Ramos (cell line): Measurements from ENCODE around the gene TGOLN2.

Experiments used
- in situ Hi-C: fragments of 300-500 bp; cut with MboI; formaldehyde crosslinking; loops from one replicate; pipeline ENCODE4 v1.14.3; 2022; ENCODE audit warnings: low sequenced_read_pairs; ENCODE audit not compliant: unreplicated experiment

TGOLN2 gene

DNA sequence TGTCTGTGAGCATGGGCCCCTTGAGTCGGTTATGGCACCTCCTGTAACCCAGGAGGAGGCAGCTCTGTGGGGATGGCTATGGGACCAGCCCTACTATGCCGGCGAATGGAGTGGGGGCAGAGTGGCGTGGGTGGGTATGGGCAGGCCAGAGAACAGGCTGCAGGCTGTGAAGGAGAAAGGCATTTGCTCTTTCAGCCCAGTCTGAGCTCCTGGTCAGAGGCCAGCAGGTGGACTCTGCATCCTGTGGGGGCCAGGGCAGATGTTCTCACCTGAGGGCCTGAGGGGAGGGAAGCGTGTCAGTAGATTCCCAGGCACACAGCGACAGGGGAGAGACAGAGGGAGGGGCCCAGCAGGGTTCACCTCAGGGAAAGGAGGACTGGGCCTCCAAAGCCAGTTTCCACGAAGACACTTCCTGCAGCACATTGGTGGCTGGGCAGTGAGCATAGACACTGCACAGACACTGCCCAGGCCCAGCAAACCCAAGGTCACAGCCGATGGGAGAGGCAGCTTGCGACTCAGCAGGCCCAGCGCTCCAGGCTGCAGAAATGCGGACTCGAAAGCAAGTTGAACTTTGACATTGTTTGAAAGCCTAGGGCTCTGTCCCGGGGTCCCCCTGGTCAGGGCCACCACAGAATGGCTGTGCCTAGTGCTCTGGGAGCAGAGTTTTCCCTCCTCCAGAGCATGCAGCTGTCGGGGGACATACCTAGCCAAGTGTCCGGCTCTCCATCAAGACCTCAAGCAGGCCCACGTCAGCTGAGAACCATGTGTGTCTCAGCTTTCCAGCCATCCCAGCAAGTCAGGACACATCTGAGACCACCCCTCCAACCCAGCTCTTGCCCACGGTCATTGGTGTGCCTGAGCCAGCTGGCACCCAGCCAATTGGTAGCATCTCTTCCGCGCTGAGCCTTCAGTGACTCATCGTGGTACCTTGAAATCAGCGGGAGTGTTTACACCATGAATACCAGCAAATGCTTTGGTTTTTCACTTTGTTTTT lies 53.8 kb downstream of the TGOLN2 start:
- in situ Hi-C loops = no loop called here

DNA sequence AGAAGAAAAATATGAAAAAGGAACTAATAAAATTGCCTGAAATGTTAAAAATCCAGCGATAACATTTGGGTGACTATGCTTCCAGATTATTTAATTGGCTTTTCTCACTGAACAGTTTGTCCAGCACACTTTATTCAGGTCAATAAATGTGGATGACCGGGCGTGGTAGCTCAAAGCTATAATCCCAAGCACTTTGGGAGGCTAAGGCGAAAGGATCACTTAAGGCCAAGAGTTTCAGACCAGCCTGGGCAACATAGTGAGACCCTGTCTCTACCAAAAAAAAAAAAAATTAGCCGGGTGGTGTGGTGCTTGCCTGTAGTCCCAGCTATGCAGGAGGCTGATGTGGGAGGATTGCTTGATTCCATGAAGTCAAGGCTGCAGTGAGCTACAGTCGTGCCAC lies 55.4 kb downstream of the TGOLN2 start:
- in situ Hi-C loops = no loop called here

DNA sequence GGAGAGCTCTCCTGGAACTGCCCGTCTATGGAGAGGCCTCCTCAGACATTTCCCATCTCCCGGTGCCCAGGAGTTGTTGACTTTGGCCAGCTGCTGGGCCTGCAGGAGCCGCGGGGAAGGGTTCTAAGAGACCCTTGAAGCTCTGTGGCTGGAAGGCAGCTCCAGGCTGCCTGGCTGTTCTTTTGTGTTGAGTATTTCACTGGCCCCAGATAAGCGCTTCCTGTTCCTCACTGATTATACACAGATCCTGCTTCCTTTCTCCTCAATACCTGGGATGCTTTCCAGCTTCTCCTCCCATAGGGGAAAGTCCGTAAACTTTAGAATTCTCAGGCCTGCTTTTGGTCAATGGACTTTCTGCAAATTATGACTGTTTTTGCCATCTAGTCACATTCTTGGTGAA lies 57.8 kb downstream of the TGOLN2 start:
- in situ Hi-C loops = no loop called here
